SK-N-SH (cell line): ENCODE measurements around the gene PDGFRB. TPM values are rescaled to one million over a fixed set of nuclear protein-coding genes. Genes with fewer than 3 reads are reported as not detected.

Source experiments
- CTCF ChIA-PET: fragments of 300-600, 350-600 bp; formaldehyde crosslinking; extraction: SDS; loops from one replicate; lab custom pipeline; 2021; lab: Yijun Ruan, JAX
- POLR2A ChIA-PET: fragments of 350-600 bp; sonication (Branson Sonifier 250); formaldehyde crosslinking; extraction: SDS; loops from one replicate; lab custom pipeline; 2020; ENCODE audit warnings: antibody characterized with exemption, inconsistent platforms; lab: Yijun Ruan, JAX
- DNase-seq: peaks from one replicate; pipeline ENCODE4 v3.0.0; 2012
- H2AFZ ChIP-seq: fragments of 200-600 bp; sonication (generic); 2 replicates; pipeline ENCODE4 v1.8.1; 2016; ENCODE audit warnings: antibody characterized with exemption, mild to moderate bottlenecking, low read depth
- H3F3A ChIP-seq: fragments of 200-600 bp; sonication (generic); replicated peaks from 2 replicates; pipeline ENCODE3; 2016; ENCODE audit warnings: antibody characterized with exemption, mild to moderate bottlenecking; ENCODE audit not compliant: insufficient read depth
- H3K27ac ChIP-seq, 2 experiments: fragments of 200-500 bp in 1 of 2; fragments of 200-600 bp in 1 of 2; sonication (Bioruptor generic) in 1 of 2; sonication (generic), shearing (Covaris generic) in 1 of 2; 2 replicates each; pipeline versions ENCODE4 v1.5.1 to v1.6.1; 2014 to 2016; ENCODE audit warnings: low read depth in 2 of 2, inconsistent platforms in 1 of 2, low read length in 1 of 2, mild to moderate bottlenecking in 1 of 2, mixed read lengths in 1 of 2
- H3K27me3 ChIP-seq: fragments of 200-600 bp; sonication (generic), shearing (Covaris generic); 2 replicates; pipeline ENCODE4 v1.6.1; 2016; ENCODE audit warnings: mixed run types; ENCODE audit not compliant: insufficient read depth
- H3K36me3 ChIP-seq, 2 experiments: fragments of 200-500 bp in 1 of 2; fragments of 200-600 bp in 1 of 2; sonication (Bioruptor generic) in 1 of 2; sonication (generic) in 1 of 2; replicated peaks in 1 of 2; 2 replicates each; pipeline versions ENCODE3 to v1.5.1; 2014 to 2016; ENCODE audit warnings: low read length in 1 of 2, mild to moderate bottlenecking in 1 of 2; ENCODE audit not compliant: insufficient read depth in 2 of 2, control insufficient read depth in 1 of 2
- H3K4me1 ChIP-seq, 2 experiments: fragments of 200-500 bp in 1 of 2; fragments of 200-600 bp in 1 of 2; sonication (Bioruptor generic) in 1 of 2; sonication (generic), shearing (Covaris generic) in 1 of 2; 2 replicates each; pipeline versions ENCODE4 v1.5.1 to v1.6.1; 2014 to 2016; ENCODE audit warnings: low read depth in 1 of 2, low read length in 1 of 2, mixed run types in 1 of 2; ENCODE audit not compliant: insufficient read depth in 2 of 2, control insufficient read depth in 1 of 2
- H3K4me2 ChIP-seq: fragments of 200-600 bp; sonication (generic), shearing (Covaris generic); 2 replicates; pipeline ENCODE4 v1.6.1; 2017; ENCODE audit warnings: mixed run types
- H3K4me3 ChIP-seq, 2 experiments: fragments of 200-500 bp in 1 of 2; fragments of 200-600 bp in 1 of 2; sonication (Bioruptor generic) in 1 of 2; sonication (generic), shearing (Covaris generic) in 1 of 2; 2 replicates each; pipeline versions ENCODE4 v1.5.1 to v1.8.1; 2014 to 2016; ENCODE audit warnings: low read depth in 2 of 2, inconsistent platforms in 1 of 2, low read length in 1 of 2, mild to moderate bottlenecking in 1 of 2, mixed read lengths in 1 of 2, moderate library complexity in 1 of 2
- H3K79me2 ChIP-seq: fragments of 200-600 bp; sonication (generic); 2 replicates; pipeline ENCODE4 v1.8.1; 2017; ENCODE audit warnings: mild to moderate bottlenecking; ENCODE audit not compliant: insufficient read depth
- H3K9ac ChIP-seq: fragments of 200-600 bp; sonication (generic); 2 replicates; pipeline ENCODE4 v1.6.1; 2017; ENCODE audit warnings: mixed run types
- H3K9me2 ChIP-seq: fragments of 200-600 bp; sonication (generic); 2 replicates; pipeline ENCODE4 v1.6.1; 2017; ENCODE audit warnings: mixed run types
- H3K9me3 ChIP-seq: fragments of 200-600 bp; sonication (generic); 2 replicates; pipeline ENCODE4 v1.6.1; 2017; ENCODE audit warnings: mixed run types, mild to moderate bottlenecking, moderate library complexity
- H4K20me1 ChIP-seq: fragments of 200-600 bp; sonication (generic); 2 replicates; pipeline ENCODE4 v1.6.1; 2017; ENCODE audit warnings: mild to moderate bottlenecking, mixed run types; ENCODE audit not compliant: insufficient read depth
- CTCF ChIP-seq: fragments of 200-600 bp; sonication (generic); IDR thresholded peaks from 2 replicates; pipeline ENCODE4 v1.6.1; 2017; ENCODE audit warnings: antibody characterized with exemption, mild to moderate bottlenecking, moderate library complexity
- ELF1 ChIP-seq: IDR thresholded peaks from 2 replicates; pipeline ENCODE4 v1.4.0; 2012
- EZH2phosphoT487 ChIP-seq: fragments of 200-600 bp; sonication (generic); IDR thresholded peaks from 2 replicates; pipeline ENCODE4 v1.6.1; 2017; ENCODE audit warnings: low read depth, mixed run types, mild to moderate bottlenecking, antibody characterized with exemption, moderate library complexity, borderline replicate concordance
- FOSL2 ChIP-seq: IDR thresholded peaks from 2 replicates; pipeline ENCODE4 v1.4.0; 2012; ENCODE audit warnings: low read depth, mild to moderate bottlenecking, moderate library complexity, borderline replicate concordance
- IRF3 ChIP-seq: fragments of 150-350 bp; IDR thresholded peaks from 2 replicates; pipeline ENCODE4 v1.6.1; 2016; ENCODE audit warnings: mild to moderate bottlenecking, low read depth, low read length
- PBX3 ChIP-seq: IDR thresholded peaks from 2 replicates; pipeline ENCODE4; 2012
- POLR2AphosphoS5 ChIP-seq: IDR thresholded peaks from 2 replicates; pipeline ENCODE4 v1.6.1; 2012; ENCODE audit warnings: low read depth, low read length
- RAD21 ChIP-seq: IDR thresholded peaks from 2 replicates; pipeline ENCODE4 v1.6.1; 2012; ENCODE audit warnings: mild to moderate bottlenecking, low read length
- SMC3 ChIP-seq: IDR thresholded peaks from 2 replicates; pipeline ENCODE4 v1.6.1; 2012; ENCODE audit warnings: low read depth, low read length, improper control_type of control experiment
- TAF1 ChIP-seq: IDR thresholded peaks from 2 replicates; pipeline ENCODE4 v1.6.1; 2012; ENCODE audit warnings: low read depth, mild to moderate bottlenecking, low read length, moderate library complexity, borderline replicate concordance
- TCF12 ChIP-seq: IDR thresholded peaks from 2 replicates; pipeline ENCODE4 v1.4.0; 2012
- YY1 ChIP-seq: IDR thresholded peaks from 2 replicates; pipeline ENCODE4 v1.4.0; 2012; ENCODE audit warnings: low read depth, mild to moderate bottlenecking
- ZBTB33 ChIP-seq: IDR thresholded peaks from 2 replicates; pipeline ENCODE4 v1.4.0; 2012; ENCODE audit warnings: low read depth, borderline replicate concordance
- WGBS: methylation state at CpG from one replicate; pipeline ENCODE4 v1.1.6; 2017; ENCODE audit warnings: low lambda C conversion rate; 5-methylcytosine and 5-hydroxymethylcytosine counted together
- polyA plus RNA-seq, 3 experiments: library from polyadenylated mRNA; depleted of rRNA; stranded (reverse); fragments of >200 nt; gene quantifications; 2 replicates each; pipeline ENCODE4 v1.2.3, GENCODE V29; 2012

Gene PDGFRB
- polyA plus RNA-seq, 1 of the 3 experiments (the other 2 are of a cell fraction), result 32.1 TPM

- CTCF ChIA-PET, result interaction anchor here (0.8 to 2.0 kb wide), 4 partner anchors 8 to 99 kb away, joined by 3 to 8 read pairs (median 6); no protein-coding TSS in a partner anchor
- H3K4me3 ChIP-seq, result no peak overlapping the region
- peaks cover 0 to 11% of the 10 kb centered on the region in 2 experiments; a peak in 1 of 4 replicates for H3K4me1 ChIP-seq
- TF ChIP-seq POLR2AphosphoS5 (no peak), RAD21 (0 out of 2 replicates have a peak, but pooled peaks have one; percentile 6)
- 91% methylated on average over 10 of the region's 10 CpGs for WGBS
- POLR2A ChIA-PET, result no interaction called here
- H3K36me3 ChIP-seq, result peaks cover 2 to 84% of the 10 kb centered on the region in 2 experiments
- no peaks in the 10 kb centered on the region for H3F3A ChIP-seq
- H3K9me3 ChIP-seq, result no peaks in the 10 kb centered on the region
- H3K27me3 ChIP-seq, result no peaks in the 10 kb centered on the region
- DNase-seq, result no peak
- no peak overlapping the region for H2AFZ ChIP-seq
- no peaks in the 10 kb centered on the region for H4K20me1 ChIP-seq
- no peak overlapping the region for H3K27ac ChIP-seq
- no peaks in the 10 kb centered on the region for H3K9me2 ChIP-seq
- H3K79me2 ChIP-seq, result no peaks in the 10 kb centered on the region
- H3K4me2 ChIP-seq, result no peak overlapping the region
- H3K9ac ChIP-seq, result no peak overlapping the region
These were observed 36.1 kb downstream of the PDGFRB start for GRCh38 chr5:150119421-150120061.

- peaks cover 0 to 11% of the 10 kb centered on the region in 2 experiments; a peak in 1 of 4 replicates for H3K4me1 ChIP-seq
- no peak for DNase-seq
- H3F3A ChIP-seq, result no peaks in the 10 kb centered on the region
- peaks cover 5 to 83% of the 10 kb centered on the region in 2 experiments for H3K36me3 ChIP-seq
- H4K20me1 ChIP-seq, result no peaks in the 10 kb centered on the region
- H3K9me2 ChIP-seq, result no peaks in the 10 kb centered on the region
- H3K4me2 ChIP-seq, result no peak overlapping the region
- H3K9ac ChIP-seq, result no peak overlapping the region
- H2AFZ ChIP-seq, result no peak overlapping the region
- H3K4me3 ChIP-seq, result no peak overlapping the region
- no peaks in the 10 kb centered on the region for H3K27me3 ChIP-seq
- ChIA-PET POLR2A (no interaction called here), CTCF (interaction anchor here (0.7 to 2.0 kb wide), 7 partner anchors 8 to 285 kb away, joined by 3 to 7 read pairs (median 3); no protein-coding TSS in a partner anchor)
- no peak overlapping the region for H3K27ac ChIP-seq
- 89% methylated on average over 10 of the region's 11 CpGs for WGBS
- TF ChIP-seq TAF1, result no peak
- no peak for TF ChIP-seq POLR2AphosphoS5
- TF ChIP-seq ZBTB33, result no peak
- no peak for TF ChIP-seq TCF12
- no peak for TF ChIP-seq SMC3
- TF ChIP-seq IRF3, result no peak
- TF ChIP-seq RAD21, result no peak
- TF ChIP-seq ELF1, result no peak
- no peak for TF ChIP-seq FOSL2
- TF ChIP-seq PBX3, result no peak
- TF ChIP-seq CTCF, result no peak
- TF ChIP-seq EZH2phosphoT487, result no peak
- TF ChIP-seq YY1, result no peak
- H3K79me2 ChIP-seq, result no peaks in the 10 kb centered on the region
- no peaks in the 10 kb centered on the region for H3K9me3 ChIP-seq
These were observed 37.0 kb downstream of the PDGFRB start for GRCh38 chr5:150118561-150119229.
